ENCODE data around the gene TMEM9.

The TMEM9 gene

GRCh38 chr1:201091256-201091655, 63.0 kb downstream of the TMEM9 start:
- DNase-seq (ENCODE audit: low read depth): no peak
- TF ChIP-seq CTCF (conservative IDR thresholded peaks at IDR 0.05; ENCODE audit: low read length): no peak
- no peak overlapping the region for H3K4me3 ChIP-seq (ENCODE audit: low read length)

DNA sequence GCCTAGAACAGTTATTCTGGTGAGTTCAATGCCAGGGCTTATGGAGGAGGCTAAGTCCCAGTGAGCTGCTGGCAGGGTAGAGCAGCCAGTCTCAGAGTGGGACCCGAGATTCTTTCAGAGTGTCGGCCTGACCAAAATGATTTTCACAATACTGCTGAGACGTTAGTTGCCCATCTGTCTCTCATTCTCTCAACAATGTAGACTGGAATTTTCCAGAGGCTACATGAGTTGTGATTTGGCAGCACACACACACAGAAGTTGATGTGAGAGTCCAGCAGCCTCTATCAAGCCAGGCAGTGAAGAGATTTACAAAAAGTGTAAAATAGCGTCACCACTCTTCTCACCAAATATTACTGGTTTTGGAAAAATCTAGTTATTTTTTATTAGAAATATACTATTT, 63.7 kb downstream of the TMEM9 start:
- no peak overlapping the region for H3K4me3 ChIP-seq (ENCODE audit: low read length)
- TF ChIP-seq CTCF (conservative IDR thresholded peaks at IDR 0.05; ENCODE audit: low read length): no peak
- peak; percentile 46 for DNase-seq (ENCODE audit: low read depth)

DNA sequence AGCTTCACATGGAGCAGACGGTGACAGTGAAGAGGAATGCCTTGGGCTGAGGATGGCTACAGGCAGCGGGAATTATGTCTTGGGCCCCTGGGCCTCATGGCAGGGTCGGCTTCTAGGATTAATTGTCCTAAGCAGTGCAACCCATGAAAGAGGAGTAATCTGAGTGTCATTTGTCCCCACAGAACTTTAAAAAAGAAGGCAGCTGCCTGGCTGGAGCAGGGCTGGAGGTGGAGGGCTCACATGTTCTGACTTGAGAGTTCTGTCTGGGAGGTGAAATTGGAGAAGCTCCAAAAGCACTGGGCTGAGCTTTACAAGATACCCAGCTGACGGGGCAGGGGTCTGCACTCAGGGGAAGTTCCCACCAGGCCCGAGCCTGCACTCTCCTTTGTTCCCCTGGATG, 64.7 kb downstream of the TMEM9 start:
- DNase-seq (ENCODE audit: low read depth): no peak
- H3K4me3 ChIP-seq (ENCODE audit: low read length): no peak overlapping the region
- TF ChIP-seq CTCF (conservative IDR thresholded peaks at IDR 0.05; ENCODE audit: low read length): no peak

DNA sequence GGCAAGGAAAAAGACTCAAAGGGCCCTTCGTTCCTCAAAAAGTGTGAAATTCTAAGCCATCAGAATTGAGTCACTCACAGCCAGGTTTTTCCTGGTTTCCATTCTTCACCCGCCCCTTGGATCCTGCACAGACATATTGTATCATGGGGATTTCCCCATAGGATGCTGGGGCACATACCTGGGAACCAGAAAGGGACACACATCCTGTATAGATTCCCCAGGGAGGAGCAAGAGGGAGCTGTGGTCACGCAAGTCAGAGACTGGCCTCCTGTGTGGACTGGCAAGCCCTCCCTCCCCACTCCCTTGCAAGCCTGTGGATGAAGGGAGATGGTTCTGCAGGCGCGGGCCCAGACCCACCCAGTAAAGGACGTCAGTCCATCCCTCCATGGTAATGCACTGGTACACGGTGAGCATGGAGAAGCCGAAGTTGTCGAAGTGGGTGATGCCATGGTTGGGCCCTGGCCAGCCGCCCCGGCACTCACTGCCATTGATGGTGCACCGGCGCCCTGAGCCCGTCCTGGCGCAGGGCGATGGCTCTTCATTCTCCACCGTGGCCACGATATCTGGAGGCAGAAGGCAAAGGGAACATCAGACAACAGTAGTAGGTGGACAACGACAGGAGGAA, 65.3 kb downstream of the TMEM9 start:
- DNase-seq (ENCODE audit: low read depth): no peak
- H3K4me3 ChIP-seq (ENCODE audit: low read length): no peak overlapping the region
- no peak for TF ChIP-seq CTCF (conservative IDR thresholded peaks at IDR 0.05; ENCODE audit: low read length)

DNA sequence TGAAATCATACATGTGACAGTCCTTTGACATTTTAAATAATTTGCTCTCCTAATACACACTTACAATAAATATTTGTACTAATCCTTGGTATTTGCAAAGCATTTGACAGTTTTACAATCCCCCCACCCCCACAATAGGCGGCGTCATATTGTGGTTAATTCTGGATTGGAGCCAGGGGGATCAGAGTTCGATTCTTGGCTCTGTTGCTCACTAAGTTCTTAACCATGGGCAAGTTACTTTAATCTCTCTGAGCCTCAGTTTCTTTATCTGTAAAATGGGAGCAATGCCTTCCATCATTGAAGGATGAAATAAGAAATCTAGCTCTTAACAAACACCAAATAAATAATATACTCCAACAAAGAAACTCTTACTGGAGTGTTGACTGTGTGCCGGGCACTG, 65.9 kb downstream of the TMEM9 start:
- no peak for TF ChIP-seq CTCF (conservative IDR thresholded peaks at IDR 0.05; ENCODE audit: low read length)
- no peak overlapping the region for H3K4me3 ChIP-seq (ENCODE audit: low read length)
- no peak for DNase-seq (ENCODE audit: low read depth)

- no peak overlapping the region for H3K4me3 ChIP-seq (ENCODE audit: low read length)
- peak; percentile 69 for TF ChIP-seq CTCF (conservative IDR thresholded peaks at IDR 0.05; ENCODE audit: low read length)
- DNase-seq (ENCODE audit: low read depth): peak; percentile 45
These were observed 68.2 kb downstream of the TMEM9 start for GRCh38 chr1:201085902-201086735.
